HG02623 (cell line): Measurements from ENCODE around the gene CREB5.

Source experiments
- ATAC-seq: cut with Tn5 transposase; IDR thresholded peaks from one replicate; pipeline ENCODE4 v1.9.1; 2021; ENCODE audit warnings: moderate library complexity; ENCODE audit not compliant: unreplicated experiment

CREB5 gene

DNA sequence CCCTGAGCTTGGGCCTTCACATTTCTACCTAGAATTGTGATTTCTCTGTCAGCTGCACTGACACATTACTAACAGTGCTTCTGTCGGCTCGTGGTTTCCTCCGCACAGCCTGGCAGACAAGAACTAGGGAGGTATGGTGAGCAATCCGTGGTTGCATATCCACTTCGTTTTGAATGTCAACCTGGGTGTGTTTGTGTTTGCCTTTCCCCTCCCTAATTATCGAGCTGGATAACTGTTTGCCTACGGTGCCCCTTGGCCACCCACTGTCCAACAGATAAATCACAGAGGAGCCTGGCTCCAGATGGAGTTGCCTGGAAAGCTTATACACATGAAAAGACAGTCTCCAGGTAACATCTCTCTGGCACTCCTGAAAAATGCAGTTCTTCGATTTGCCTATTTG lies 317.0 kb downstream of the CREB5 start:
- ATAC-seq = no peak

DNA sequence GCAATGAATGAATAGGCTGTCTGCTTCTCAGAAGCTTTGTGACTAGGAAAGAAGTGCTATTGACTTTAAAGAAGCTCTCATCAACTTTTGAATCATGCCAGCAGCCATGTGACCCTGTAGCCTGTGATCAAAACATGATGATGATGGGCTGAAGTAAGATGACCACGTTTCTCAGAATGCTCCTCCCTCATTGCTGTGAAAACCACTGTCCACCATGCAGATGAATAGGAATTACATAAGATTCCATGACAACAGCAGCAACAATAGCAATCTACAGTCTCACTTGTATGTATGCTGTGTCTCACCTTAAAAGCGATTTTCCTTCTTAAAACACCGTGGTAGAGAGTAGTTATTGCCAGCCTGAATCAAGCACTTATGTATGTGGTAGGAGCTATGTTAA lies 317.4 kb downstream of the CREB5 start:
- no peak for ATAC-seq

DNA sequence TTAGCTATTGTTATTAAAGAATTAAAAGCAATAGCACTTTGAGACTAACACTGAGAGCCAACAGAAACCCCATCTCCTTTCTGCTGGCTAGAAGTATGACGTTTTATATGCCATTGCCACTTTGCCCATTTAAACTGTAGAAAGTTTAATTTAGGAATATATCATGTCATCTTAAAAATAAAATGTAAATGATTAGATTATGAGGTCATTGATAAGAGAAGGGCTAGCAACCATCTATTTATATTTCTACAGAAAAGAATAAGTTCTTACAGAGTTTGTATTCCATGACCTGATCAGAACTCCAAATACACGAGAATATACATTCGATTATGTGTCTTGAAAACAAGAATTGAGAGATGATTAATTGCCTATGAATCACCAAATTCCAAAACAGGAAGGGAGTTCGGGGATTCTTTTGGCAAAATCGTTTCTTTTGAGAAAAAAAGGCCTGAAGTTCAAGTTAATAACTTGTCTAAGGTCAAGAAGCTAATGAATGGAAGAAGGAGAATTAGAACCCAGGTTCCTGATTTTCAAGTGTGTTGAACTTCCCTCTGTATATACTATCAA lies 318.9 kb downstream of the CREB5 start:
- no peak for ATAC-seq

GRCh38 chr7:28732071-28732869 lies 320.0 kb downstream of the CREB5 start:
- no peak for ATAC-seq

DNA sequence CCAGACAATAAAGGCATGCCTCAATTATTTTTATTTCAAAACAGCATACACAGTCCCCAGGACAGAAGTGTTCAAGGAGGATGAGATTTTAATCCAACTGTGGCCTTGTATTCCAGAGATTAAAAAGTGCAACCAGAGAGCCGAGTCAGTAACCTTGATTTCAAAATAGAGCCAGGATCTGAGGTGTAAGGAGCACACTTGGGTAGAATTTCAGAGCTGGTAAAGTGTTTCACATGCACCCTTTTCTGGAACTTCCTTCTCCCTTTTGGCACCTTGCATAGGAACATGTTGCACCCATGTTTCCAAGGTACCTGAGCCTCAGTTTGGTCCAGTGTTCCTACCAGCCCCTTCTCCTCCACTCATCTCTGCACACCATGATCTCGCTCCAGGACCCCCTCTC lies 320.7 kb downstream of the CREB5 start:
- no peak for ATAC-seq

- ATAC-seq = no peak
Measured at GRCh38 chr7:28738412-28738811, 326.1 kb downstream of the CREB5 start.

GRCh38 chr7:28739128-28739527 lies 326.8 kb downstream of the CREB5 start:
- ATAC-seq = no peak

DNA sequence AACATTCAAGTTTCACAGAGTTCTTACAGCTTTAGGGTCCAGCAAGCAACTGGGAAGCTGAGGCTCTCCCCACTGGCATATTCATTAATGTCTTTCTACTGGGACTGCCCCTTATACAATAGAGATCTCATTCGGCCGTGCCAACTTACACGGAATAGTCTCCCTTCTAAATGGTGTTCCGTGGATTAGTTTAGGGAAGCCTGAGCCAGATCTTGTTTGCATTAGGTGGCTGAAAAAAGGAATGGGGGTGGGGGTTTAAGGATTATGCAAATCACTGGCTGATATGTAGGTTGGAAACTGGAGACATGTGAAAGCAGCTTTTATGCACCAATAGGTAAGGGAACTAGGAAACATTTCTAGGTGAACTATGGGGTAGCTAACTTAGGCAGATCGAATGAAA lies 327.5 kb downstream of the CREB5 start:
- ATAC-seq = no peak

DNA sequence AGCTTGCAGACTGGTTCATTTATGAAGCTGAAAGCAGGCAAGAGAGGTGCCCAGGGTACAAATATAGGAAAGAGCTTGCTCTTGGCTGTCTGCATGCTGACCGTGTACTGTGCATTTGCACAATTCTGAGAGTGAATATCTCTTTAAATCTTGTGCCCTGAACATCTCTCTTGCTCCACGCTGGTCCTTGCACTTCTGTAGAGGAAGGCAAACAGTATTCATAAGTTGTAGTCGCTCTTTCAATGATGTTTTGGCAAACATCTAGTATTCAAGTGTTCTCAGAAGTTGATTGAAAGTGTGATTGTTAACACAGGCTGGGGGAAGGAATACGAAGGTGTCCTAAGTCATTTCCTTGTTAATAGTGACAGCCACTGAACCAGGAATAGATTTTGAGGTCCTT lies 332.6 kb downstream of the CREB5 start:
- no peak for ATAC-seq

- ATAC-seq = no peak
Measured at GRCh38 chr7:28745351-28745750, 333.0 kb downstream of the CREB5 start.

- no peak for ATAC-seq
Measured at GRCh38 chr7:28747404-28747803, 335.1 kb downstream of the CREB5 start.

DNA sequence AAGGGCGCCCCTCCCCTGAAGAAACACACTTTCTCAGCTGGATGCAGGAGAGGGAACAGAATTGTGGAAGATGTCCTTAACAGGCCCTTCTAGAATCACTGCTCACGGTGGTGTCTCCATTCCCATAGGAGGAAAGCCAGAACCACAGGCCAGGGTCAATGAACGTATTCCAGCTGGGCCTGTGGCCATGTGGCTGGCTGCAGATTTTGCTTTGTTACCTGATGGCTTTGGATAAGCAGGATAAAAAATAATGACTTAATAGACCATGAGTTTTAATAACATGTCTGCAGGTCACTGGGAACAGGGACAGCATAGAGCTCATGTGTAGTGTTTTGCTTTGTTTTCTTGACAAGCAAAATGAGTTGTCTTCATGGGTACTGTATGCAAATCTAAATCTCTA lies 335.5 kb downstream of the CREB5 start:
- no peak for ATAC-seq

- ATAC-seq = no peak
Measured at GRCh38 chr7:28748346-28748745, 336.0 kb downstream of the CREB5 start.

- no peak for ATAC-seq
Measured at GRCh38 chr7:28748933-28749584, 336.7 kb downstream of the CREB5 start.

DNA sequence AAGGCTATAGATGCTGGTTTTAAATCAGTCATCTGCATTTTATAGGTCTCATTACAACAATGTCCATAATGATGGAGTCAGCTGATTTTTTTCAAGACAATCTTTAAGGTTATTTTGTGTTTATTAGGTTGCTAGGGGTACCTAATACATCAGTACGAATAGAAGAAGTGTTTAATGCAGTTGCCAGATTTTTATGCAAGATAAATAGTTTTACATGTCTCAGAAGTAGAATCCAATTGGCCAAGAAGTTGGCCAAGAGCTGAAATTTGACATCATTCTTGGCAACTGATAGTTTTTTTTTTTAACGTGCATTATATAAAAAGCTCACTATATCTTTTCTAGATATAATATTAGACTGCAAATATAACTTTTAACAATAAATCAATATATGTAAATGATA lies 337.3 kb downstream of the CREB5 start:
- ATAC-seq = no peak

- no peak for ATAC-seq
Measured at GRCh38 chr7:28750981-28751380, 338.7 kb downstream of the CREB5 start.

- no peak for ATAC-seq
Measured at GRCh38 chr7:28753613-28754012, 341.3 kb downstream of the CREB5 start.

DNA sequence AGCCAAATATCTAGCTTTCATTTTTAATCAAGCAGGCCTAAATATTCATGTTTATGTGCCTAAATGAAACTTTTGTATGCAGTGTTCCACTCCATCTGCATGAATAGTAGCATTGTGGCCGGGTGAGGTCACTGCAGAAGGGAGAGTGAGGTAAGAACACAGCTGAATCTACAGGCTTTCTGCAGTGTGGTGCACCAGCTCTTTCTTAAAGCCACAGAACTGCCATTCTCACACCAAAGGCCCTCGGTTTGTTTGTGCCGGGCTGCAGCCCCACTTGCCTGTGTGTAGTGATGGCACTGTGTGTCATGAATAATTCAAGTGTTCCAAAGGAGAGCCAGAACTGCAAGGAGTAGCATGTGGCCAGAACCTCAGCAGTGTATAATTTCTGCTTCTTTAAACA lies 341.7 kb downstream of the CREB5 start:
- ATAC-seq = no peak

GRCh38 chr7:28754447-28754846 lies 342.1 kb downstream of the CREB5 start:
- no peak for ATAC-seq

GRCh38 chr7:28755255-28755654 lies 342.9 kb downstream of the CREB5 start:
- no peak for ATAC-seq

DNA sequence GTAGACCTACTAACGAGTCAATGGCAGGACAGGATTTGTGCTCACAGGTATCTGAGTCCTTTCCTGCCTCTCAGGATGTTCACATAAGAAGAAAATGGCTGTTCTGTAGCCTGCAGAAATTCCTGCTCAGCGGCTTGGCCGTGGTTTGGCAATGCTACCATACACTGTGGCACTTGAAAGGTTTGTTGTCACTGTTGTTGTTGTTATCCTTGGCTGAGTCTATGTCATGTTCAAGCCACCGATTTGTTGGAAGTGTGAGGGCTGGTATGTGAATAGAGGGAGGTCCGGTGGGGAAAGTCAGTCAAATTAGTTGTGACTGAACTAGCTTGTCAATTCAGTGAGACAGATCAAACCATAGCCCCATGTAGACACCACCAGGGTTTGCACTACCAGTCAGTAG lies 345.9 kb downstream of the CREB5 start:
- no peak for ATAC-seq

- no peak for ATAC-seq
Measured at GRCh38 chr7:28759475-28759971, 347.2 kb downstream of the CREB5 start.
